Trophoblast cell (in vitro differentiated cells and primary cell): Measurements from ENCODE around the gene HCRTR2.

ENCODE experiments used
- DNase-seq, 2 donors: peaks; one replicate each; pipeline ENCODE4 v3.0.0-alpha.2; 2016
- H2AFZ ChIP-seq: 2 replicates; pipeline ENCODE4 v1.6.1; 2013; ENCODE audit warnings: low read length, moderate library complexity, mild to moderate bottlenecking; ENCODE audit not compliant: insufficient read depth, poor library complexity
- H2AK5ac ChIP-seq: 2 replicates; pipeline ENCODE4 v1.6.1; 2013; ENCODE audit warnings: mild to moderate bottlenecking, low read length
- H2BK120ac ChIP-seq: 2 replicates; pipeline ENCODE4 v1.6.1; 2013; ENCODE audit warnings: low read length, mild to moderate bottlenecking, moderate library complexity; ENCODE audit not compliant: insufficient read depth, poor library complexity
- H2BK12ac ChIP-seq: 2 replicates; pipeline ENCODE4 v1.6.1; 2013; ENCODE audit warnings: mild to moderate bottlenecking, low read length, moderate library complexity
- H2BK5ac ChIP-seq: 2 replicates; pipeline ENCODE4 v1.6.1; 2013; ENCODE audit warnings: low read length, low read depth, moderate library complexity, mild to moderate bottlenecking; ENCODE audit not compliant: poor library complexity
- H3K14ac ChIP-seq: 2 replicates; pipeline ENCODE4 v1.6.1; 2013; ENCODE audit warnings: mild to moderate bottlenecking, low read length
- H3K18ac ChIP-seq: 2 replicates; pipeline ENCODE4 v1.6.1; 2013; ENCODE audit warnings: mild to moderate bottlenecking, low read length
- H3K23ac ChIP-seq: 2 replicates; pipeline ENCODE4 v1.6.1; 2013; ENCODE audit warnings: low read length
- H3K27ac ChIP-seq: 2 replicates; pipeline ENCODE4 v1.5.1; 2013; ENCODE audit warnings: low read depth, mild to moderate bottlenecking, inconsistent platforms, low read length, moderate library complexity
- H3K27me3 ChIP-seq: 2 replicates; pipeline ENCODE4 v1.6.1; 2013; ENCODE audit warnings: inconsistent platforms, mild to moderate bottlenecking, low read length, moderate library complexity; ENCODE audit not compliant: insufficient read depth
- H3K36me3 ChIP-seq, 2 experiments: 1 replicate in 1 of 2; 2 replicates in 1 of 2; pipeline ENCODE4 v1.6.1; 2013; ENCODE audit warnings: low read length in 2 of 2, mild to moderate bottlenecking in 2 of 2, moderate library complexity in 1 of 2; ENCODE audit not compliant: insufficient read depth in 2 of 2, control insufficient read depth in 1 of 2
- H3K4ac ChIP-seq: 2 replicates; pipeline ENCODE4 v1.6.1; 2013; ENCODE audit warnings: low read depth, mild to moderate bottlenecking, low read length, moderate library complexity
- H3K4me1 ChIP-seq, 2 experiments: 1 replicate in 1 of 2; 2 replicates in 1 of 2; pipeline ENCODE4 v1.6.1; 2013; ENCODE audit warnings: low read length in 2 of 2, mild to moderate bottlenecking in 2 of 2, moderate library complexity in 1 of 2; ENCODE audit not compliant: insufficient read depth in 2 of 2, control insufficient read depth in 1 of 2
- H3K4me2 ChIP-seq: 2 replicates; pipeline ENCODE4 v1.6.1; 2013; ENCODE audit warnings: inconsistent platforms, mild to moderate bottlenecking, low read length, moderate library complexity
- H3K4me3 ChIP-seq: 2 replicates; pipeline ENCODE4 v1.5.1; 2013; ENCODE audit warnings: mild to moderate bottlenecking, low read depth, low read length, inconsistent platforms
- H3K79me1 ChIP-seq: one replicate; pipeline ENCODE4 v1.6.1; 2013; ENCODE audit warnings: low read length
- H3K79me2 ChIP-seq: 2 replicates; pipeline ENCODE4 v1.6.1; 2013; ENCODE audit warnings: low read length, mild to moderate bottlenecking; ENCODE audit not compliant: control insufficient read depth, insufficient read depth, poor library complexity
- H3K9ac ChIP-seq: 2 replicates; pipeline ENCODE4 v1.6.1; 2013; ENCODE audit warnings: mild to moderate bottlenecking, low read length
- H3K9me3 ChIP-seq: 2 replicates; pipeline ENCODE4 v1.6.1; 2013; ENCODE audit warnings: low read depth, mild to moderate bottlenecking, control low read depth, inconsistent platforms, low read length; ENCODE audit not compliant: insufficient read depth
- H4K12ac ChIP-seq: 2 replicates; pipeline ENCODE4 v1.6.1; 2013; ENCODE audit warnings: low read depth, mild to moderate bottlenecking, low read length, moderate library complexity
- H4K8ac ChIP-seq: 2 replicates; pipeline ENCODE4 v1.6.1; 2013; ENCODE audit warnings: low read depth, mild to moderate bottlenecking, low read length, moderate library complexity
- H4K91ac ChIP-seq: one replicate; pipeline ENCODE4 v1.6.1; 2013; ENCODE audit warnings: low read depth, mild to moderate bottlenecking, low read length, moderate library complexity
- WGBS: extraction: QIAGEN DNeasy Blood & Tissue Kit; methylation state at CpG from one replicate; pipeline ENCODE4 v1.1.7; 2013; ENCODE audit warnings: missing lambda C conversion rate; ENCODE audit not compliant: insufficient read length, insufficient coverage; ENCODE audit errors: extremely low coverage; 5-methylcytosine and 5-hydroxymethylcytosine counted together

The HCRTR2 gene

DNA sequence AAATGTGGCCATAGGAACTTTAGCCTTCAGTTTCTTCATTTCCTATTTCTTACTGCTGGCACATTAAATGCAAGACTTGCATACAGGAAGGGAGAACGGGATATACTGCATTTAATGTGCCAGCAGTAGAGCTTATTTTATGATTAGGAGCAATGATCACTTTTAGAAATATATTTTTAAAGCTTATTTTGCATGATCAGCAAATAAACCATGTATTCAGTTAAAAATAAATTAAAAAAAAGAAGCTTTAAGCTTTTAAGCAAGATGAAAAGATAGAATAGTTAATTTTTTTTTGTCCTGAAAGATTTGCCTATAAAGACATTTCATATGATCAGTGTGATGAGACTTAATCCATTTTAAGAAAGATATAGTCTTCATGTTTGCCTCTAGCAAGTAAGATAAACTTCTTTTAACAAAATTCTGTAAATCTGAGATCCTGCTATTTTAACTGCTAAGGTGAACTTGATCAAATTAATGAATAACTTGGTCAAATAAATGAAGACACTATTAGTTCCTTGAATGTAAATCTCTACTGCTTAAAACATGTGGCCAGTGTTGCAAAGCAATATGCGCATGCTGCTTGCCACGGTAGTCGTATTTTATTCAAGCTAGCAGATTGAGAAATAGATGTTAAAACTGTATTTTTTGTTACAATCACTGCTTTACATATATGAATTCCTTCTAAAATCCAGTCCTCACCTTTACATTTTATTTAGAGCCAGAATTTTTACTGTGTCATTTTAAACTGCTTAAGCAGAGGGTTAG lies 36.2 kb upstream of the HCRTR2 start:
- Histone ChIP-seq H4K91ac (no peak overlapping the region), H3K18ac (no peak overlapping the region), H2AK5ac (no peak overlapping the region), H3K79me2 (no peaks in the 10 kb centered on the region), H2AFZ (no peak overlapping the region), H3K4ac (no peak overlapping the region), H3K14ac (no peak overlapping the region), H3K27ac (no peak overlapping the region), H3K9ac (no peak overlapping the region), H3K9me3 (no peaks in the 10 kb centered on the region), H2BK5ac (no peak overlapping the region), H2BK12ac (no peak overlapping the region), H4K12ac (no peak overlapping the region), H3K4me2 (no peak overlapping the region), H3K36me3 (no peaks in the 10 kb centered on the region), H3K79me1 (no peaks in the 10 kb centered on the region), H3K4me3 (no peak overlapping the region), H4K8ac (no peak overlapping the region), H3K27me3 (no peaks in the 10 kb centered on the region), H3K23ac (no peak overlapping the region), H2BK120ac (no peak overlapping the region), H3K4me1 (no peaks in the 10 kb centered on the region)
- DNase-seq, result no peak
- no CpG with 5 or more reads among the region's 4 CpGs for WGBS

DNA sequence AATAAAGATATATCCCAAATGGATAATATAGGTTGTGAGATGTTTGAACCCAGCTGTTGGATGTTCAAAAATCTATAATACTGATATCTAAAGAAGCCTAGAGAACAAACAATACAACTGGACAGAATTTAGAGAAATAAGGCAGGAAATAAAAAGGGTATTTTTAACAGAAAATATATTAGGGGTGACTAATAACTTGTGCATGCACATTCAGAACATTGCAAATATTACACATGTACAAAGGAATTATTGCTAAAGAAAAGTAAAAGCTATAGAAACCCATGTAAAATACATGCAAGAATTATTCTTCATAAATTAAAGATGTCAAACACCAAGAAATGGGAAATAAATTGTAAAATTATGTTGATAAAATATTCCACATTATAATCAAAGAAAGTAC lies 32.7 kb upstream of the HCRTR2 start:
- no peak for DNase-seq
- Histone ChIP-seq H3K79me1 (no peaks in the 10 kb centered on the region), H2BK5ac (no peak overlapping the region), H2BK120ac (no peak overlapping the region), H3K23ac (no peak overlapping the region), H2BK12ac (no peak overlapping the region), H3K79me2 (no peaks in the 10 kb centered on the region), H2AFZ (no peak overlapping the region), H3K4me3 (no peak overlapping the region), H4K91ac (no peak overlapping the region), H3K18ac (no peak overlapping the region), H3K36me3 (no peaks in the 10 kb centered on the region), H3K4me2 (no peak overlapping the region), H3K4me1 (no peaks in the 10 kb centered on the region), H3K27ac (no peak overlapping the region), H3K9me3 (no peaks in the 10 kb centered on the region), H3K14ac (no peak overlapping the region), H3K27me3 (no peaks in the 10 kb centered on the region), H3K9ac (no peak overlapping the region), H4K8ac (no peak overlapping the region), H3K4ac (no peak overlapping the region), H2AK5ac (no peak overlapping the region), H4K12ac (no peak overlapping the region)

DNA sequence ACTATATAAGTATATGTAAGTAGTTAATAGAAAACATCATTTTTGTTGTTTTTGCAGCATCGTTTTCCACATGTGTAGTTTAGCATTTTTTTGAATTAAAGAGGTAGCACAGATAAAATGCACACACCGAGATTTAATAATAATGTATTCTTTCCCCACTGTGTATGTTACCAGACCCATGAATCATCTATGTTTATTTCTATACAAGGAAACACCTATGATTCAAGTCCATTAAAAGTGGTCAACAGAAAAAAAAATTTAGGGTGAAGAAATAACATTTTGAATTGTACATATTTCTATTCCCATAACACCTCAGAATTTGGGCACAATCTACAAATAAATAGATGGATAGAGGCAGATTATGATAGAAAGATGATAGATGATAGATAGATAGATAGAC lies 31.7 kb upstream of the HCRTR2 start:
- no peak overlapping the region for H3K27ac ChIP-seq
- no peak overlapping the region for H3K4me2 ChIP-seq
- no peak overlapping the region for H3K4ac ChIP-seq
- no peak overlapping the region for H3K14ac ChIP-seq
- H3K36me3 ChIP-seq, result no peaks in the 10 kb centered on the region
- WGBS, result no CpG with 5 or more reads among the region's 2 CpGs
- H3K9me3 ChIP-seq, result no peaks in the 10 kb centered on the region
- no peak overlapping the region for H2BK12ac ChIP-seq
- no peak overlapping the region for H2AK5ac ChIP-seq
- no peaks in the 10 kb centered on the region for H3K27me3 ChIP-seq
- H2BK5ac ChIP-seq, result no peak overlapping the region
- H3K79me2 ChIP-seq, result no peaks in the 10 kb centered on the region
- H4K8ac ChIP-seq, result no peak overlapping the region
- H3K4me1 ChIP-seq, result no peaks in the 10 kb centered on the region
- no peaks in the 10 kb centered on the region for H3K79me1 ChIP-seq
- no peak for DNase-seq
- no peak overlapping the region for H4K91ac ChIP-seq
- H2BK120ac ChIP-seq, result no peak overlapping the region
- H4K12ac ChIP-seq, result no peak overlapping the region
- no peak overlapping the region for H3K23ac ChIP-seq
- no peak overlapping the region for H3K18ac ChIP-seq
- H3K9ac ChIP-seq, result no peak overlapping the region
- no peak overlapping the region for H3K4me3 ChIP-seq
- no peak overlapping the region for H2AFZ ChIP-seq

DNA sequence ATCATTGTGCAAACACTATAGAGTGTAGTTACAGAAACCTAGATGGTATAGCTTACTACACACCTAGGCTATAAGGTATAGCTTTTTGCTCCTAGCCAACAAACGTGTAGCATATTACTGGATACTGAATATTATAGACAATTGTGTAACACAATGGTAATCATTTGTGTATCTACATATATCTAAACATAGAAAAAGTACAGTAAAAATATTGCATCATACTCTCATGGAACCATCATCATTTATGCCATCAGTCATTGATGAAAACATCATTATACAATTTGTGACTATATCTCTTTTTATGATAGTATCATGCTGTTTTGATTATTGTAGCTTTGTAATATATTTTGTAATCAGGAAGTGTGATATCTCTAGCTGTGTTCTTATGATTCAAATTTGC lies 21.0 kb upstream of the HCRTR2 start:
- DNase-seq, result no peak
- Histone ChIP-seq H3K9me3 (no peaks in the 10 kb centered on the region), H3K4me1 (no peaks in the 10 kb centered on the region), H2BK120ac (no peak overlapping the region), H4K8ac (no peak overlapping the region), H3K27ac (no peak overlapping the region), H4K12ac (no peak overlapping the region), H3K36me3 (no peaks in the 10 kb centered on the region), H3K79me1 (no peaks in the 10 kb centered on the region), H3K27me3 (no peaks in the 10 kb centered on the region), H4K91ac (no peak overlapping the region), H3K4me2 (no peak overlapping the region), H3K23ac (no peak overlapping the region), H2AFZ (no peak overlapping the region), H3K14ac (no peak overlapping the region), H3K79me2 (no peaks in the 10 kb centered on the region), H2BK12ac (no peak overlapping the region), H3K9ac (no peak overlapping the region), H3K18ac (no peak overlapping the region), H3K4ac (no peak overlapping the region), H2AK5ac (no peak overlapping the region), H3K4me3 (no peak overlapping the region), H2BK5ac (no peak overlapping the region)
- WGBS, result no CpG with 5 or more reads among the region's 1 CpG
